SK-N-SH (cell line): ENCODE measurements around the gene STXBP1. TPM values are rescaled to one million over a fixed set of nuclear protein-coding genes. Genes with fewer than 3 reads are reported as not detected.

Source experiments
- CTCF ChIA-PET: fragments of 300-600, 350-600 bp; formaldehyde crosslinking; extraction: SDS; loops from one replicate; lab custom pipeline; 2021; lab: Yijun Ruan, JAX
- POLR2A ChIA-PET: fragments of 350-600 bp; sonication (Branson Sonifier 250); formaldehyde crosslinking; extraction: SDS; loops from one replicate; lab custom pipeline; 2020; ENCODE audit warnings: antibody characterized with exemption, inconsistent platforms; lab: Yijun Ruan, JAX
- DNase-seq: peaks from one replicate; pipeline ENCODE4 v3.0.0; 2012
- H2AFZ ChIP-seq: fragments of 200-600 bp; sonication (generic); 2 replicates; pipeline ENCODE4 v1.8.1; 2016; ENCODE audit warnings: antibody characterized with exemption, mild to moderate bottlenecking, low read depth
- H3F3A ChIP-seq: fragments of 200-600 bp; sonication (generic); replicated peaks from 2 replicates; pipeline ENCODE3; 2016; ENCODE audit warnings: antibody characterized with exemption, mild to moderate bottlenecking; ENCODE audit not compliant: insufficient read depth
- H3K27ac ChIP-seq, 2 experiments: fragments of 200-500 bp in 1 of 2; fragments of 200-600 bp in 1 of 2; sonication (Bioruptor generic) in 1 of 2; sonication (generic), shearing (Covaris generic) in 1 of 2; 2 replicates each; pipeline versions ENCODE4 v1.5.1 to v1.6.1; 2014 to 2016; ENCODE audit warnings: low read depth in 2 of 2, inconsistent platforms in 1 of 2, low read length in 1 of 2, mild to moderate bottlenecking in 1 of 2, mixed read lengths in 1 of 2
- H3K27me3 ChIP-seq: fragments of 200-600 bp; sonication (generic), shearing (Covaris generic); 2 replicates; pipeline ENCODE4 v1.6.1; 2016; ENCODE audit warnings: mixed run types; ENCODE audit not compliant: insufficient read depth
- H3K36me3 ChIP-seq, 2 experiments: fragments of 200-500 bp in 1 of 2; fragments of 200-600 bp in 1 of 2; sonication (Bioruptor generic) in 1 of 2; sonication (generic) in 1 of 2; replicated peaks in 1 of 2; 2 replicates each; pipeline versions ENCODE3 to v1.5.1; 2014 to 2016; ENCODE audit warnings: low read length in 1 of 2, mild to moderate bottlenecking in 1 of 2; ENCODE audit not compliant: insufficient read depth in 2 of 2, control insufficient read depth in 1 of 2
- H3K4me1 ChIP-seq, 2 experiments: fragments of 200-500 bp in 1 of 2; fragments of 200-600 bp in 1 of 2; sonication (Bioruptor generic) in 1 of 2; sonication (generic), shearing (Covaris generic) in 1 of 2; 2 replicates each; pipeline versions ENCODE4 v1.5.1 to v1.6.1; 2014 to 2016; ENCODE audit warnings: low read depth in 1 of 2, low read length in 1 of 2, mixed run types in 1 of 2; ENCODE audit not compliant: insufficient read depth in 2 of 2, control insufficient read depth in 1 of 2
- H3K4me2 ChIP-seq: fragments of 200-600 bp; sonication (generic), shearing (Covaris generic); 2 replicates; pipeline ENCODE4 v1.6.1; 2017; ENCODE audit warnings: mixed run types
- H3K4me3 ChIP-seq, 2 experiments: fragments of 200-500 bp in 1 of 2; fragments of 200-600 bp in 1 of 2; sonication (Bioruptor generic) in 1 of 2; sonication (generic), shearing (Covaris generic) in 1 of 2; 2 replicates each; pipeline versions ENCODE4 v1.5.1 to v1.8.1; 2014 to 2016; ENCODE audit warnings: low read depth in 2 of 2, inconsistent platforms in 1 of 2, low read length in 1 of 2, mild to moderate bottlenecking in 1 of 2, mixed read lengths in 1 of 2, moderate library complexity in 1 of 2
- H3K79me2 ChIP-seq: fragments of 200-600 bp; sonication (generic); 2 replicates; pipeline ENCODE4 v1.8.1; 2017; ENCODE audit warnings: mild to moderate bottlenecking; ENCODE audit not compliant: insufficient read depth
- H3K9ac ChIP-seq: fragments of 200-600 bp; sonication (generic); 2 replicates; pipeline ENCODE4 v1.6.1; 2017; ENCODE audit warnings: mixed run types
- H3K9me2 ChIP-seq: fragments of 200-600 bp; sonication (generic); 2 replicates; pipeline ENCODE4 v1.6.1; 2017; ENCODE audit warnings: mixed run types
- H3K9me3 ChIP-seq: fragments of 200-600 bp; sonication (generic); 2 replicates; pipeline ENCODE4 v1.6.1; 2017; ENCODE audit warnings: mixed run types, mild to moderate bottlenecking, moderate library complexity
- H4K20me1 ChIP-seq: fragments of 200-600 bp; sonication (generic); 2 replicates; pipeline ENCODE4 v1.6.1; 2017; ENCODE audit warnings: mild to moderate bottlenecking, mixed run types; ENCODE audit not compliant: insufficient read depth
- ELF1 ChIP-seq: IDR thresholded peaks from 2 replicates; pipeline ENCODE4 v1.4.0; 2012
- FOXM1 ChIP-seq: IDR thresholded peaks from 2 replicates; pipeline ENCODE4 v1.4.0; 2012; ENCODE audit warnings: low read depth, mild to moderate bottlenecking
- MXI1 ChIP-seq: IDR thresholded peaks from 2 replicates; pipeline ENCODE4 v1.6.1; 2012; ENCODE audit warnings: mild to moderate bottlenecking, low read depth, low read length, improper control_type of control experiment
- SIN3A ChIP-seq: IDR thresholded peaks from 2 replicates; pipeline ENCODE4 v1.6.1; 2012; ENCODE audit warnings: low read depth, mild to moderate bottlenecking, low read length, moderate library complexity, borderline replicate concordance
- WGBS: methylation state at CpG from one replicate; pipeline ENCODE4 v1.1.6; 2017; ENCODE audit warnings: low lambda C conversion rate; 5-methylcytosine and 5-hydroxymethylcytosine counted together
- polyA plus RNA-seq, 3 experiments: library from polyadenylated mRNA; depleted of rRNA; stranded (reverse); fragments of >200 nt; gene quantifications; 2 replicates each; pipeline ENCODE4 v1.2.3, GENCODE V29; 2012
- TF ChIP-seq, protein P1 (sequence below): IDR thresholded peaks from 2 replicates; pipeline ENCODE4 v1.4.0; 2012; ENCODE audit warnings: low read depth
- TF ChIP-seq, protein P2 (sequence below): IDR thresholded peaks from 2 replicates; pipeline ENCODE4 v1.4.0; 2012; ENCODE audit warnings: low read depth, borderline replicate concordance

Gene STXBP1
- polyA plus RNA-seq, 1 of the 3 experiments (the other 2 are of a cell fraction): 44.3 TPM

DNA sequence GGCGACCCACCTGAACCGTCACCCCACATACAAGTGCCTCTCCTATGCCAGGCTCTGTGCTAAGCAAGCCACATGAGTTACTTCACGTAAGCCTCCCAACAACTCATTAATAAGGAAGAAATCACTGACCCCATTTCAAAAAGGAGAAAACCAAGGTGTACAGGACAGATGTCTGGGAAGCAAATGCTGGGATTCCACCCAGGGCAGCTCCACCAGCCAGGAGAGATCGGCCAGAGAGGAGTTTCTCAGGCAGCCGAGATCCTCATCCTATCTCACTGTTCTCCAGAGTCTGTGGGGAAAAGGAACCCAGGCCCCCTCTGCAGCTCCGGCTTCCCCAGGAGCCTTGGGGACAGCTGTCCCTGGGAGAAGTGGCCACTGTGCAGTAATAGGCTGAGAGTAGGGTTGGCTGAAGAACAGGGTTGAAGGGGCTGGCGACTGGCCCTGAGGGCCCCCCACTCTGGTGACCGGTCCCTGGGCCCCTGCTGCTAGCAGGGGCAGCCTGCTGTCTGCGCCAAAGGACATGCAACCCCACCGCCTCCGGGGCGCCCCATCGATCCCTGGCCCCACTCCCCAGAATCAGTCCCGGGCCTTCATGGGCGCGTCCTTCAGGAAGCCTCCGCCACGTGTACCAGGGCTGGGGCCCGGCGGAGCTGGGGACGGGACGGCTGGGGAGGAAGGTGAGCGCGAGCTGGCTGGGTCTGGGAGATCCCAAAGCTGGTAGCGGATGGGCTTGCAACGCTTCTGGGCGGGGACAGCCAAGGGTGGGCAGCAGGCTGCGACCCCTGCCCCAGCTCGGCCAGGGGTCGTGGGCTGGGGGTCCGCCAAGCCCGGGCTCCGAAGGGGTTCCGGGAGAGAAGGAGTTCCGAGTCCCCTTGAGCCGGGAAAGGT is 44.1 kb upstream of the STXBP1 start:
- ChIA-PET CTCF (interaction anchor here (0.6 to 1.5 kb wide), 7 partner anchors 9 to 344 kb away, joined by 3 to 5 read pairs (median 4); no protein-coding TSS in a partner anchor), POLR2A (interaction anchor here (1.0 to 1.1 kb wide), 3 partner anchors 10 to 29 kb away, joined by 3 to 5 read pairs (median 4); no protein-coding TSS in a partner anchor)
- Histone ChIP-seq H3K27ac (peak overlapping the region; percentile 58 to 64), H3K9me2 (no peaks in the 10 kb centered on the region), H3F3A (peaks cover 23% of the 10 kb centered on the region), H2AFZ (no peak overlapping the region), H3K79me2 (peaks cover 64% of the 10 kb centered on the region), H3K4me2 (peak overlapping the region; percentile 98), H3K27me3 (no peaks in the 10 kb centered on the region), H3K9ac (peak overlapping the region; percentile 87), H4K20me1 (peaks cover 21% of the 10 kb centered on the region; the same call in 1 of the 2 replicates), H3K4me1 (peaks cover 25 to 36% of the 10 kb centered on the region in 2 experiments), H3K9me3 (no peaks in the 10 kb centered on the region), H3K4me3 (peak overlapping the region; percentile 75 to 82), H3K36me3 (peaks cover 0 to 27% of the 10 kb centered on the region in 2 experiments)
- 8% methylated on average over 8 of the region's 36 CpGs for WGBS
- peak; percentile 68 for DNase-seq
- TF ChIP-seq SIN3A (0 out of 2 replicates have a peak, but pooled peaks have one; percentile 8), FOXM1 (no peak), MXI1 (peak; percentile 85)
- TF ChIP-seq, protein P1, sequence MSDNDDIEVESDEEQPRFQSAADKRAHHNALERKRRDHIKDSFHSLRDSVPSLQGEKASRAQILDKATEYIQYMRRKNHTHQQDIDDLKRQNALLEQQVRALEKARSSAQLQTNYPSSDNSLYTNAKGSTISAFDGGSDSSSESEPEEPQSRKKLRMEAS: peak; percentile 66; the same call in 1 of the 2 replicates

DNA sequence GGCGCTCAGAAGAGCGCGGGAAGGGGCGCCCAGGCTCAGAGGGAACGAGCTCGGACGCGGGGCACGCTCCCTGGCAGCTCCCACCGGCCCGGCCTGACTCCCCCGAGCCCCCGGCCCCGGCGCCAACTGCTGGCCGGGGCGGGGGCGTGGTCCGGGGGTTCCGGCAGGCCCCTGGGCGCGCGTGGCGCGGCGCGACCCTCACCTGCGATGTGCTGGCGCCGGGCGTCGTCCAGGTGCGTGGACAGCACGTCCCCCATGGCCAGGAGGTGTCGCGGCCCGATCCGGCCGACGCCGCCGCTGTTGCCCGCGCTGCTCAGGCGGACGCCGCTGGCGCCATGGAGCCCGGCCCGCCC is 43.5 kb upstream of the STXBP1 start:
- Histone ChIP-seq H3K4me2 (peak overlapping the region; percentile 98), H3F3A (peaks cover 17% of the 10 kb centered on the region), H2AFZ (no peak overlapping the region), H3K4me1 (peaks cover 19 to 36% of the 10 kb centered on the region in 2 experiments), H3K9ac (peak overlapping the region; percentile 87), H3K9me2 (no peaks in the 10 kb centered on the region), H3K27me3 (no peaks in the 10 kb centered on the region), H3K27ac (peak overlapping the region; percentile 58 to 64; a peak in 3 of 4 replicates), H3K36me3 (peaks cover 0 to 24% of the 10 kb centered on the region in 2 experiments), H3K79me2 (peaks cover 58% of the 10 kb centered on the region), H4K20me1 (peaks cover 21% of the 10 kb centered on the region; the same call in 1 of the 2 replicates), H3K9me3 (no peaks in the 10 kb centered on the region), H3K4me3 (peak overlapping the region; percentile 75 to 82)
- peak; percentile 5; the same call in 1 of the 2 replicates for TF ChIP-seq MXI1
- TF ChIP-seq ELF1: no peak
- TF ChIP-seq, protein P2, sequence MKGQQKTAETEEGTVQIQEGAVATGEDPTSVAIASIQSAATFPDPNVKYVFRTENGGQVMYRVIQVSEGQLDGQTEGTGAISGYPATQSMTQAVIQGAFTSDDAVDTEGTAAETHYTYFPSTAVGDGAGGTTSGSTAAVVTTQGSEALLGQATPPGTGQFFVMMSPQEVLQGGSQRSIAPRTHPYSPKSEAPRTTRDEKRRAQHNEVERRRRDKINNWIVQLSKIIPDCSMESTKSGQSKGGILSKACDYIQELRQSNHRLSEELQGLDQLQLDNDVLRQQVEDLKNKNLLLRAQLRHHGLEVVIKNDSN: no peak
- POLR2A ChIA-PET: interaction anchor here (1.1 kb wide), 1 partner anchor 11 kb away, joined by 4 read pairs; no protein-coding TSS in a partner anchor
- CTCF ChIA-PET: interaction anchor here (0.6 to 1.4 kb wide), 5 partner anchors 10 to 345 kb away, joined by 3 to 4 read pairs (median 4); no protein-coding TSS in a partner anchor
- no peak for DNase-seq
- WGBS: 0% methylated on average over 2 of the region's 50 CpGs
